Sigmoid colon (tissue), 7 donors: ENCODE measurements around the gene PRRT4. TPM values are rescaled to one million over a fixed set of nuclear protein-coding genes. Genes with fewer than 3 reads are reported as not detected.

Experiments
- DNase-seq: peaks from one replicate; pipeline ENCODE4 v3.0.0-alpha.2; 2019
- H3K27ac ChIP-seq, 4 donors: fragments of 200-600 bp; sonication (generic); one replicate each; pipeline ENCODE4 v1.5.1; 2016 to 2019; ENCODE audit warnings: mild to moderate bottlenecking in 1 of 4
- H3K27me3 ChIP-seq, 3 donors: fragments of 200-600 bp; sonication (generic); one replicate each; pipeline ENCODE4 v1.5.1; 2019; ENCODE audit warnings: mild to moderate bottlenecking in 1 of 3
- H3K36me3 ChIP-seq, 4 donors: fragments of 200-600 bp; sonication (generic); one replicate each; pipeline ENCODE4 v1.5.1; 2016 to 2019
- H3K4me1 ChIP-seq, 4 donors: fragments of 200-600 bp; sonication (generic); one replicate each; pipeline ENCODE4 v1.5.1; 2017 to 2019
- H3K4me3 ChIP-seq, 4 donors: fragments of 200-600 bp; sonication (generic); one replicate each; pipeline ENCODE4 v1.5.1; 2017 to 2019; ENCODE audit warnings: mild to moderate bottlenecking in 2 of 4, moderate library complexity in 1 of 4
- H3K9me3 ChIP-seq, 4 donors: fragments of 200-600 bp in 3 of 4; sonication (generic) in 3 of 4; one replicate each; pipeline versions ENCODE4 v1.5.1 to v1.6.1; 2013 to 2019
- EP300 ChIP-seq, 4 donors: sonication (generic); formaldehyde crosslinking; IDR thresholded peaks; one replicate each; pipeline ENCODE4 v1.6.1; 2017; ENCODE audit warnings: antibody characterized with exemption in 4 of 4
- POLR2A ChIP-seq, 2 donors: fragments of 450-650 bp; IDR thresholded peaks; one replicate each; pipeline ENCODE4 v1.6.1; 2016; ENCODE audit warnings: antibody characterized with exemption in 2 of 2, mild to moderate bottlenecking in 2 of 2, moderate library complexity in 2 of 2
- POLR2AphosphoS5 ChIP-seq, 4 donors: sonication (generic); formaldehyde crosslinking; IDR thresholded peaks; one replicate each; pipeline ENCODE4 v1.6.1; 2017; ENCODE audit warnings: antibody characterized with exemption in 4 of 4
- WGBS, 2 donors: extraction: QIAGEN DNeasy Blood & Tissue Kit; methylation state at CpG; one replicate each; pipeline ENCODE4 v1.1.7; 2013; 5-methylcytosine and 5-hydroxymethylcytosine counted together
- intact Hi-C: fragments of 100-400 bp; cut with DNase I; formaldehyde crosslinking; loops from one replicate; pipeline ENCODE4 v1.15.1; 2023
- polyA plus RNA-seq, 3 donors: library from polyadenylated mRNA; stranded (reverse); fragments of 200-250 nt; gene quantifications; one replicate each; pipeline ENCODE4 v1.2.3, GENCODE V29; 2013
- total RNA-seq, 4 donors: library from RNA; depleted of rRNA; stranded (reverse); fragments of >200 nt; gene quantifications; one replicate each; pipeline ENCODE4 v1.1.0, GENCODE V29; 2016
- TF ChIP-seq, protein P1 (sequence below), 4 experiments: fragments of 450-650 bp in 3 of 4; fragments of 200-600 bp in 1 of 4; IDR thresholded peaks; one replicate each; pipeline ENCODE4 v1.5.1; 2016 to 2019; ENCODE audit warnings: antibody characterized with exemption in 4 of 4, mild to moderate bottlenecking in 3 of 4, moderate library complexity in 2 of 4
- donor health status: healthy with polysubstance abuse.
- donor health status: Bipolar disorder and iron deficiency.
- donor health status: healthy.

Gene PRRT4
- total and polyA plus RNA-seq, 7 donors, result 0.27 to 1.1 (median 0.83) TPM; not detected in 2

GRCh38 chr7:128365432-128365831 is 3.9 kb upstream of the PRRT4 start:
- Histone ChIP-seq H3K4me3 (no peak overlapping the region), H3K27ac (no peak overlapping the region), H3K4me1 (peaks cover 0 to 19% (median 15%) of the 10 kb centered on the region in 4 donors), H3K36me3 (no peaks in the 10 kb centered on the region), H3K27me3 (peaks cover 0 to 15% (median 0%) of the 10 kb centered on the region in 3 donors), H3K9me3 (no peaks in the 10 kb centered on the region)
- no peak for DNase-seq
- intact Hi-C loops, result no loop called here
- TF ChIP-seq EP300 (IDR thresholded peaks at IDR 0.05) (no peak), POLR2A (IDR thresholded peaks at IDR 0.05) (no peak), POLR2AphosphoS5 (IDR thresholded peaks at IDR 0.05) (no peak)
- TF ChIP-seq, protein P1, sequence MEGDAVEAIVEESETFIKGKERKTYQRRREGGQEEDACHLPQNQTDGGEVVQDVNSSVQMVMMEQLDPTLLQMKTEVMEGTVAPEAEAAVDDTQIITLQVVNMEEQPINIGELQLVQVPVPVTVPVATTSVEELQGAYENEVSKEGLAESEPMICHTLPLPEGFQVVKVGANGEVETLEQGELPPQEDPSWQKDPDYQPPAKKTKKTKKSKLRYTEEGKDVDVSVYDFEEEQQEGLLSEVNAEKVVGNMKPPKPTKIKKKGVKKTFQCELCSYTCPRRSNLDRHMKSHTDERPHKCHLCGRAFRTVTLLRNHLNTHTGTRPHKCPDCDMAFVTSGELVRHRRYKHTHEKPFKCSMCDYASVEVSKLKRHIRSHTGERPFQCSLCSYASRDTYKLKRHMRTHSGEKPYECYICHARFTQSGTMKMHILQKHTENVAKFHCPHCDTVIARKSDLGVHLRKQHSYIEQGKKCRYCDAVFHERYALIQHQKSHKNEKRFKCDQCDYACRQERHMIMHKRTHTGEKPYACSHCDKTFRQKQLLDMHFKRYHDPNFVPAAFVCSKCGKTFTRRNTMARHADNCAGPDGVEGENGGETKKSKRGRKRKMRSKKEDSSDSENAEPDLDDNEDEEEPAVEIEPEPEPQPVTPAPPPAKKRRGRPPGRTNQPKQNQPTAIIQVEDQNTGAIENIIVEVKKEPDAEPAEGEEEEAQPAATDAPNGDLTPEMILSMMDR (IDR thresholded peaks at IDR 0.05), result no peak
- 90 to 95% methylated on average over 2 of the region's 2 CpGs for WGBS, 2 donors

DNA sequence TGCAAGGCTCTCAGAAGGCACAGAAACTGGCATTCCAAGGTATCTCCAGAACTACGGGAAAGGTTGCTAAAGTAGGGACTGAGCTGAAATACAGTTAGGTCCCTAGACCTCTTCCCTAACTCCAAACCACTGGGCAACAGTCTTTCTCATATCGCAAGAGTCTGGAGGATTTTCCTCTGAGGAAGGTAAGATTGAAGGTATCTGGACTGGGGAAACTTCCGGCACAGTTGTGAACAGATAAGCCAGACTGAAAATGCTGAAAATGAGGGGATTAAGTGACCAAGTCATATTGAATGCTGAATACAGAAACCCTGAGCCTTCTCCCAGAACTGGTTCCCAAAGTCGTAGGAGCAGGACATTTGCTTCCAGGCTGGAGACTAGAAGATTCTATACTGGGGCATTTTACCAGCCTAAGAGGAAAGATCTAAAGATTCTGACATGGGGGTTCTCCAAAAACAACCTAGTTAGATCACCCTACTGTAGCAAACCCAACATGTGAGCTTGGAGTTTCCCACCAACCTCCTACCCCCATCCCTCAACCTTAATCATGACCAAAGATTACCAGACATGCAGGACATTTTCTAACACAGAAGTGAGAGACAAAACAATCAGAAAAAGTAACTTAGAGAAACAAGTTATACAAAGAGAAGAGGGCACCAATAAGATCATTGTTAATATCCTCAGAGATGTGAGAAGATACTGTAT is 2.8 kb upstream of the PRRT4 start:
- intact Hi-C loops, result no loop called here
- H3K27ac ChIP-seq, result no peak overlapping the region
- WGBS, 2 donors, result 81 to 82% methylated on average over 4 of the region's 4 CpGs
- no peak overlapping the region for H3K4me3 ChIP-seq
- DNase-seq, result no peak
- H3K4me1 ChIP-seq, result peaks cover 0 to 22% (median 18%) of the 10 kb centered on the region in 4 donors
- H3K9me3 ChIP-seq, result no peaks in the 10 kb centered on the region
- no peaks in the 10 kb centered on the region for H3K36me3 ChIP-seq
- peaks cover 0 to 15% (median 0%) of the 10 kb centered on the region in 3 donors for H3K27me3 ChIP-seq
- TF ChIP-seq EP300 (IDR thresholded peaks at IDR 0.05) (no peak), POLR2A (IDR thresholded peaks at IDR 0.05) (no peak), POLR2AphosphoS5 (IDR thresholded peaks at IDR 0.05) (no peak)
- TF ChIP-seq, protein P1 (IDR thresholded peaks at IDR 0.05), result no peak

GRCh38 chr7:128363261-128363721 is 1.8 kb upstream of the PRRT4 start:
- intact Hi-C loops, result no loop called here
- 90 to 91% methylated on average over 6 of the region's 6 CpGs for WGBS, 2 donors
- no peak overlapping the region for H3K27ac ChIP-seq
- no peak for TF ChIP-seq POLR2A (IDR thresholded peaks at IDR 0.05)
- no peak for TF ChIP-seq EP300 (IDR thresholded peaks at IDR 0.05)
- TF ChIP-seq, protein P1 (IDR thresholded peaks at IDR 0.05), result no peak
- no peak for TF ChIP-seq POLR2AphosphoS5 (IDR thresholded peaks at IDR 0.05)
- peaks cover 0 to 15% (median 0%) of the 10 kb centered on the region in 3 donors for H3K27me3 ChIP-seq
- peaks cover 0 to 22% (median 18%) of the 10 kb centered on the region in 4 donors for H3K4me1 ChIP-seq
- no peak for DNase-seq
- H3K4me3 ChIP-seq, result no peak overlapping the region
- H3K36me3 ChIP-seq, result no peaks in the 10 kb centered on the region
- no peaks in the 10 kb centered on the region for H3K9me3 ChIP-seq

GRCh38 chr7:128362670-128363069 is 1.2 kb upstream of the PRRT4 start:
- H3K4me3 ChIP-seq, result no peak overlapping the region
- DNase-seq, result no peak
- H3K9me3 ChIP-seq, result no peaks in the 10 kb centered on the region
- intact Hi-C loops, result no loop called here
- no peak overlapping the region for H3K27ac ChIP-seq
- peaks cover 0 to 22% (median 18%) of the 10 kb centered on the region in 4 donors for H3K4me1 ChIP-seq
- 72 to 75% methylated on average over 4 of the region's 4 CpGs for WGBS, 2 donors
- peaks cover 0 to 15% (median 0%) of the 10 kb centered on the region in 3 donors for H3K27me3 ChIP-seq
- no peaks in the 10 kb centered on the region for H3K36me3 ChIP-seq
- no peak for TF ChIP-seq POLR2A (IDR thresholded peaks at IDR 0.05)
- TF ChIP-seq, protein P1 (IDR thresholded peaks at IDR 0.05), result no peak
- no peak for TF ChIP-seq EP300 (IDR thresholded peaks at IDR 0.05)
- no peak for TF ChIP-seq POLR2AphosphoS5 (IDR thresholded peaks at IDR 0.05)
